Measurements from ENCODE around the gene AFF3.

DNA sequence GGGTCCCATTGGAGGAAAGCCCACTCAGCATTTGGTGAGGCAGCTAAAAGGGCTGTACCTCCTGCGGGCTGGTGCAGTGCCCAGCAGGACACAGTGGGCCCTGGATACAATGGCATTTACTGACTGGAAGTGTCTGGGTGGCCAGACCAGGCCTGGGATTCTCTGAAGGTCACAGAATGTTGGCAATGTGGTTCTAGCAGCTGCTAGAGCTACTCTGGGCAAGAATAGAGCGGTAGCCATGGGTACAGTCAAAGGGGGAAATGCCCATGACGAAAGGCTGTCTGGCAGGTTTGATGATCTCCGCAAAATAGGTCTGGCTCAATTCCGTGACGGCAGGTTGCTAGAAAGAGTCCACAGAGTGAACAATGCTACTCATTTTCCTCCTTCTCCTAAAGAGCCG, 241.8 kb downstream of the AFF3 start:
- TF ChIP-seq, protein P1, sequence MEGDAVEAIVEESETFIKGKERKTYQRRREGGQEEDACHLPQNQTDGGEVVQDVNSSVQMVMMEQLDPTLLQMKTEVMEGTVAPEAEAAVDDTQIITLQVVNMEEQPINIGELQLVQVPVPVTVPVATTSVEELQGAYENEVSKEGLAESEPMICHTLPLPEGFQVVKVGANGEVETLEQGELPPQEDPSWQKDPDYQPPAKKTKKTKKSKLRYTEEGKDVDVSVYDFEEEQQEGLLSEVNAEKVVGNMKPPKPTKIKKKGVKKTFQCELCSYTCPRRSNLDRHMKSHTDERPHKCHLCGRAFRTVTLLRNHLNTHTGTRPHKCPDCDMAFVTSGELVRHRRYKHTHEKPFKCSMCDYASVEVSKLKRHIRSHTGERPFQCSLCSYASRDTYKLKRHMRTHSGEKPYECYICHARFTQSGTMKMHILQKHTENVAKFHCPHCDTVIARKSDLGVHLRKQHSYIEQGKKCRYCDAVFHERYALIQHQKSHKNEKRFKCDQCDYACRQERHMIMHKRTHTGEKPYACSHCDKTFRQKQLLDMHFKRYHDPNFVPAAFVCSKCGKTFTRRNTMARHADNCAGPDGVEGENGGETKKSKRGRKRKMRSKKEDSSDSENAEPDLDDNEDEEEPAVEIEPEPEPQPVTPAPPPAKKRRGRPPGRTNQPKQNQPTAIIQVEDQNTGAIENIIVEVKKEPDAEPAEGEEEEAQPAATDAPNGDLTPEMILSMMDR (IDR thresholded peaks at IDR 0.05 in 8 of 11, conservative IDR thresholded peaks at IDR 0.05 in 3 of 11) = no peak
- TF ChIP-seq POLR2A (IDR thresholded peaks at IDR 0.05) (no peak), POLR2AphosphoS5 (IDR thresholded peaks at IDR 0.05) (no peak)

All from spleen (tissue), 7 donors.